Endometrial microvascular endothelial cells (primary cell): ENCODE data around the gene KRTAP12-3. TPM values are rescaled to one million over a fixed set of nuclear protein-coding genes. Genes with fewer than 3 reads are reported as not detected.

ENCODE experiments used
- in situ Hi-C: cut with HindIII; loops from 2 replicates; pipeline ENCODE4 v1.10.0; 2017; ENCODE audit warnings: low sequenced_read_pairs, low pct_unique_long_range_greater_than_20kb; ENCODE audit errors: inconsistent ontology term
- total RNA-seq: library from RNA; depleted of rRNA; stranded (reverse); fragments of >200 nt; gene quantifications from one replicate; pipeline ENCODE4 v1.2.3, GENCODE V29; 2015; ENCODE audit errors: inconsistent ontology term

KRTAP12-3 gene
- total RNA-seq, 1 donor from 2014 or later, result not detected

- in situ Hi-C loops, result no loop called here
These were observed 40.3 kb downstream of the KRTAP12-3 start for GRCh38 chr21:44697811-44698734.

GRCh38 chr21:44699502-44700001, 41.8 kb downstream of the KRTAP12-3 start:
- in situ Hi-C loops, result no loop called here

DNA sequence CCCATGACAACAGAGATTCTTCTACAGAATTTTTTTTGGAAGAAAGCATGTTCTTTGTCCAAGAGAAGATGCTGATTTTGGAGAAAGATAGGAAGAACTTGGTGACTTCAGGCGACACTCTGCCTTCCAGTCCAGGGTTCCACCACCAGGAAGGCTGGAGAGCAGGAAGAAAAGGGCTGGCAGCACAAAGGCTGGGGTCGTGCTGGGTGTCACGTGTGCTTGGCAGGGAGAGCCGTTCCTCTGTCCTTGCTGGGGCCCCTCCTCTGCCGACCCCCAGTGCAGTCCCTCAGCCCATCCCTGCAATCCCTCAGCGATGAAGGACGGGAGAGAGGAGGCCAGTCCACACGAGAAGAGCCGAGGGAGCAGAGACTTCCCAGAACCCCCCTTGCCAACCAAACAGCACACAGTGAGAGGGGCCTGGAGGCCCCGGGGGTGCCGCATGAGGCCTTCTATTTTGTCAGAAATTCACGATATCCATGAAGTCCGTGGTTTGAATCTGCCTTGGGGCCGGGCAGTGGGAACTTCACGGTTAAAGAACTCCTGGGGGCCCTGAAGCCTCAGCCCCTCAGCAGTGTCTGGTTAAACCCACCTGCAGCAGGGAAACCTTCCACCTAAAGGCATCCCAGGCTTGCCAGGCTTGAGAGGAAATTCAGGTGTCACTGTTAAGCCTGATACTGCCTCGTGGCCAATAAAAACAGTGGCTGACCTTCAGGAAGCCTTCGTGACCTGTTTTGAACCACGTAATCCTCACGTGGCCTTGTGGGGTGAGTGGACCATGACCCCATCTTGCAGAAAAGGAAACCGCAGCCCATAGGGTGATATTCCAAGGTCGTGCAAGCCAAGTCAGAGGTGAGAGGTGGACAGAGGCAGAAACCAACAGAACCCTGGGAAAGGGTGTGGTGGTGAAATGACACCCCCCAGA, 42.6 kb downstream of the KRTAP12-3 start:
- in situ Hi-C loops, result no loop called here

- in situ Hi-C loops, result no loop called here
These were observed 43.3 kb downstream of the KRTAP12-3 start for GRCh38 chr21:44701023-44701400.

GRCh38 chr21:44701541-44701940, 43.8 kb downstream of the KRTAP12-3 start:
- in situ Hi-C loops, result no loop called here

DNA sequence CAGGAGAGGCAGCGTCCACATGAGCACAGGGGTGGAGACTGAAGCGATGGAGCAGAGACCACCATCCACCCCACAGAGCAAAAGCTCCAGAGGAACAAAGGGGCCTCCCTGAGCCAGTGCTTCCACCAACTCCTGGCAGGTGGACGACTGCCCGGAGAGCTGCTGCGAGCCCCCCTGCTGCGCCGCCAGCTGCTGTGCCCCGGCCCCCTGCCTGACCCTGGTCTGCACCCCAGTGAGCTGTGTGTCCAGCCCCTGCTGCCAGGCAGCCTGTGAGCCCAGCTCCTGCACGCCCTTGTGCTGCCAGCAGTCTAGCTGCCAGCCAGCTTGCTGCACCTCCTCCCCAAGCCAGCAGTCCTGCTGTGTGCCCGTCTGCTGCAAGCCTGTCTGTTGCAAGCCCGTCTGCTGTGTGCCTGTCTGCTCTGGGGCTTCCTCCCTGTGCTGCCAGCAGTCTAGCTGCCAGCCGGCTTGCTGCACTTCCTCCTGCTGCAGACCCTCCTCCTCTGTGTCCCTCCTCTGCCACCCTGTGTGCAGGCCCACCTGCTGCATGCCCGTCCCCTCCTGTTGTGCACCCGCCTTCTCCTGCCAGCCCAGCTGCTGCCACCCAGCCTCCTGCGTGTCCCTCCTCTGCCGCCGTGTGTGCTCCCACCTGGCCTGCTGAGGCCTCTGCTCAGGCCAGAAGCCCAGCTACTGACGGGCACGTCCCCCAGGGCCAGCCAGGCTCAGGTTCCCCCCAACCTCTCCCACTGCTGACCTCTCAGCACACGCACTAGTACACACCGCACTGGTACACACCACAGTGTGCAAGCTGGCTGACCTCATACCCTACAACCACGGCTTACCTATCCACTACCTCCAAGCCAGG, 44.6 kb downstream of the KRTAP12-3 start:
- in situ Hi-C loops, result no loop called here

GRCh38 chr21:44702973-44703730, 45.4 kb downstream of the KRTAP12-3 start:
- in situ Hi-C loops, result no loop called here

DNA sequence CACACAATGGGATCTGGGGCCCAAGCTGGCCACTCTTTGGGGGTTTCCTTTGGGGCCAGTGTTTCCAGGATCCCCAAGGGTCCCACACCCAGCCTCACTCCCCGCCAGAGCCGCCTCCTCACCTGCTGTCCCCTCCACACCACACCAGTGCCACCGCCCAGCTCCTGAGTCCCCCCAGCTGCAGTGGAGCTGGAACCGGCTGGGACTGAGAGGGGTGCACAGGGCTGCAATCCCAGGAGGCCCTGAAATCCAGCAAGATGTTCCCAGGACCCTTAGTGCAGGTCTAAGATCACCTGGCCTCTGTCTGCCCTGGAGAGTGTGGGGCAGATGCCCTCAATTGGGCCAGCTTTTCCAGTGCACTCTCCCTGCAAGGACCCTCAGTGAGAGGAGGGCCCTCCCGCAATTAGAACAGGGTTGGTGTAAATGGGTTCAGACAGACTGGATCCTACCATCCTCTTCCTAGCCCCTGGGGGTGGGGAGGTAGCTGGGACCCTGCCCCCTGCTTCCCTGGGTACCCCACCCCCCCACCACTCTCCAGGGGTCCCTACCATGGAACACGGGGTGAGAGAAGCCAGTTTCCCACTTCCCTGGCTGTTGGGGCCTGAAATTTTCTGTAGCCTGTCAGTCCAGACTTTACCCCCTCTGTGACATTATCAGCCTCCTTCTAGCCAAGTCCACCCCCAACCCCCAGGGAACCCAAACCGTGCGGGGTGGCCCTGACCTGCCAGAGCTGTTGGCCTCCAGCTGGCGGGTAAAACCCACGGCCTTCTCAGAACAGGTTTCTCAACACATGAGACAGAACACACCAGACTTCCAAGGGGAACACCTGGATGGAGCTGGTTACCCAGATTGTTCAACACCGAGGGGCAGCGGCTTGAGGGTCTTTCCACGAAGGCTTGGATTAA, 46.3 kb downstream of the KRTAP12-3 start:
- in situ Hi-C loops, result no loop called here

GRCh38 chr21:44704636-44705001, 46.9 kb downstream of the KRTAP12-3 start:
- in situ Hi-C loops, result no loop called here

GRCh38 chr21:44706026-44706705, 48.4 kb downstream of the KRTAP12-3 start:
- in situ Hi-C loops, result no loop called here

DNA sequence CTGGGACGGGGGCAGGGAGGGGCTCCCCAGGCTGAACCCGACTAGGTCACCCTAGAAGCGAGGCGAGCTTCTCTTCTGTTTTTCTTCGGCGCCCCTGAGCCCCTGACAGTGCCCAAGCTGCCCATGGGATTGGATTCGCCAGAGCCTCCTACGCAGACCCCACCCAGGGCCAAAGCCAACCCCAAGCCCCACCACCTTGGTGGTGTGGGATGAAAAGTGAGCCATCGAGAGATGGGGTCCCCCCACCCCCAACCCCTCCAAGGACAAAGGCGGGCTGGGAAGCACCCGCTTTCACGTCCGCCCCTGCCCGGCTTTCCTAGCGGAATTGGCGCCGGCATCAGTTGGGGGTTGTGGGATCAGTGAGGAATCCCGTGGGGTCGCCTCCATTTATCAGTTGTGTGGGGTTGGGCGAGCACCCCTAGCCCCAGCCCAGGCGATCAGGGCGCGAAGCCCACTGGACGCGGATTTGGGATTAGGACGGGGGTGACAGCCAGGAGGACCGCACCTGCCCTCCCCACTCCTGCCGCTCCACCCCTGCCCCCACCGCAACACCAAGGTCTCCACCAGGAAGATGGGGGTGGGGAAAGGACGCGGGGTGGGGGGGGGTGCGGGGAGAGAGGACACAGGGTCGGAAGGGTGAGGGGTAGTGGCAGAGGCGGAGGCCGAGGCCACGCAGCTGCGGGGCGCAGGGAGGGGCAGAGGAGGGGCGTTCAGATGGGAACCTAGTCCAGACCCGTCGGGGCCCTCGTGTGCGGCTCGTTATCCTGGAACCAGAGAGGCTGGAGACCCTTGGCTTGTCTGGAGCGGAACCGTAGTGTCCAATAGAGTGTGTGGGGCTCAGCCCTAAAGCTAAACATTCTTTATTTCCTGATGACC, 49.2 kb downstream of the KRTAP12-3 start:
- in situ Hi-C loops, result no loop called here

Other genes with a start within 250 kb of the KRTAP12-3 start
- 3.9 TPM for gene LRRC3, start 202.4 kb upstream of the KRTAP12-3 start, total RNA-seq
- gene KRTAP10-1, start 117.7 kb upstream of the KRTAP12-3 start, total RNA-seq, result not detected
- gene KRTAP10-2, start 106.4 kb upstream of the KRTAP12-3 start, total RNA-seq, result not detected
- gene KRTAP10-3, start 99.1 kb upstream of the KRTAP12-3 start, total RNA-seq, result not detected
- gene KRTAP10-4, start 84.2 kb upstream of the KRTAP12-3 start, total RNA-seq, result not detected
- gene KRTAP10-5, start 77.3 kb upstream of the KRTAP12-3 start, total RNA-seq, result not detected
- gene KRTAP10-6, start 65.4 kb upstream of the KRTAP12-3 start, total RNA-seq, result not detected
- not detected for gene KRTAP10-7, start 57.3 kb upstream of the KRTAP12-3 start, total RNA-seq
- gene KRTAP10-8, start 45.9 kb upstream of the KRTAP12-3 start, total RNA-seq, result not detected
- not detected for gene KRTAP10-9, start 30.8 kb upstream of the KRTAP12-3 start, total RNA-seq
- gene KRTAP10-10, start 20.6 kb upstream of the KRTAP12-3 start, total RNA-seq, result not detected
- gene KRTAP10-11, start 11.5 kb upstream of the KRTAP12-3 start, total RNA-seq, result not detected
- gene KRTAP12-4, start 3.3 kb upstream of the KRTAP12-3 start, total RNA-seq, result not detected
- gene KRTAP12-2, start 9.0 kb downstream of the KRTAP12-3 start, total RNA-seq, result not detected
- gene KRTAP12-1, start 24.2 kb downstream of the KRTAP12-3 start, total RNA-seq, result not detected
- gene KRTAP10-12, start 39.2 kb downstream of the KRTAP12-3 start, total RNA-seq, result not detected
- not detected for gene TSPEAR, start 53.6 kb downstream of the KRTAP12-3 start, total RNA-seq
- 102 TPM for gene UBE2G2, start 143.9 kb downstream of the KRTAP12-3 start, total RNA-seq
- gene SUMO3, start 160.1 kb downstream of the KRTAP12-3 start, total RNA-seq, result 82.4 TPM
- 494 TPM for gene PTTG1IP, start 215.8 kb downstream of the KRTAP12-3 start, total RNA-seq